Naive thymus-derived CD4-positive, alpha-beta T cell (primary cell): Measurements from ENCODE around the gene UMODL1. TPM values are rescaled to one million over a fixed set of nuclear protein-coding genes. Genes with fewer than 3 reads are reported as not detected.
"Not testable (repeated sequence)": the region's sequence is repeated elsewhere in the genome, so short reads cannot be mapped to it uniquely, and the experiment has no call there.

Experiments
- ATAC-seq: fragments of 150-1000 bp; cut with Tn5 transposase; 2 replicates; pipeline ENCODE4 v1.10.0; 2021; ENCODE audit warnings: mild to moderate bottlenecking, moderate library complexity
- CTCF ChIA-PET: fragments of 350-600 bp; sonication (Branson Sonifier 250); formaldehyde crosslinking; loops from one replicate; lab custom pipeline; 2021; ENCODE audit warnings: antibody characterized with exemption; lab: Charles Lee
- POLR2A ChIA-PET: fragments of 350-600 bp; sonication (Branson Sonifier 250); formaldehyde crosslinking; loops from one replicate; lab custom pipeline; 2021; ENCODE audit warnings: antibody characterized with exemption, inconsistent platforms; lab: Charles Lee
- DNase-seq, 9 donors: peaks; one replicate each; pipeline versions ENCODE4 v3.0.0 to v3.0.0-alpha.2; 2020 to 2022; ENCODE audit warnings: mixed read lengths in 1 of 9
- H3K27ac ChIP-seq: one replicate; pipeline ENCODE4 v1.7.0; 2013; ENCODE audit warnings: mild to moderate bottlenecking, low read depth, low read length, moderate library complexity
- H3K27me3 ChIP-seq, 2 donors: one replicate each; pipeline ENCODE4 v1.7.0; 2013; ENCODE audit warnings: low read length in 2 of 2, mild to moderate bottlenecking in 2 of 2, moderate library complexity in 2 of 2; ENCODE audit not compliant: control insufficient read depth in 2 of 2, insufficient read depth in 2 of 2
- H3K36me3 ChIP-seq, 3 experiments: 1 replicate in 2 of 3; 2 replicates in 1 of 3; pipeline ENCODE4 v1.7.0; 2013; ENCODE audit warnings: low read length in 3 of 3, mild to moderate bottlenecking in 3 of 3, moderate library complexity in 1 of 3; ENCODE audit not compliant: insufficient read depth in 3 of 3, control insufficient read depth in 2 of 3
- H3K4me1 ChIP-seq, 2 donors: one replicate each; pipeline ENCODE4 v1.7.0; 2013; ENCODE audit warnings: low read length in 2 of 2, mild to moderate bottlenecking in 2 of 2, moderate library complexity in 1 of 2; ENCODE audit not compliant: control insufficient read depth in 2 of 2, insufficient read depth in 2 of 2
- H3K4me3 ChIP-seq: 2 replicates; pipeline ENCODE4 v1.7.0; 2013; ENCODE audit warnings: mild to moderate bottlenecking, low read length
- H3K9me3 ChIP-seq, 3 experiments: 1 replicate in 2 of 3; 2 replicates in 1 of 3; pipeline ENCODE4 v1.7.0; 2013; ENCODE audit warnings: low read length in 3 of 3; ENCODE audit not compliant: control insufficient read depth in 2 of 3
- H3K27ac Mint-ChIP-seq, 9 donors: one replicate each; pipeline ENCODE4 v1.8.0; 2020 to 2022; ENCODE audit warnings: mixed read lengths in 9 of 9, mild to moderate bottlenecking in 8 of 9, moderate library complexity in 5 of 9, inconsistent platforms in 2 of 9
- H3K27me3 Mint-ChIP-seq, 5 donors: one replicate each; pipeline ENCODE4 v1.8.0; 2021 to 2022; ENCODE audit warnings: mixed read lengths in 5 of 5, mild to moderate bottlenecking in 1 of 5
- H3K36me3 Mint-ChIP-seq, 5 donors: one replicate each; pipeline ENCODE4 v1.8.0; 2020 to 2022; ENCODE audit warnings: mixed read lengths in 5 of 5, mild to moderate bottlenecking in 3 of 5, inconsistent platforms in 1 of 5
- H3K4me1 Mint-ChIP-seq, 7 donors: one replicate each; pipeline ENCODE4 v1.8.0; 2020 to 2022; ENCODE audit warnings: mixed read lengths in 7 of 7, mild to moderate bottlenecking in 3 of 7, inconsistent platforms in 1 of 7
- H3K4me3 Mint-ChIP-seq, 10 donors: one replicate each; pipeline ENCODE4 v1.8.0; 2020 to 2022; ENCODE audit warnings: mild to moderate bottlenecking in 10 of 10, mixed read lengths in 10 of 10, moderate library complexity in 6 of 10, inconsistent platforms in 2 of 10
- H3K9me3 Mint-ChIP-seq, 11 donors: one replicate each; pipeline ENCODE4 v1.8.0; 2020 to 2022; ENCODE audit warnings: mixed read lengths in 11 of 11, mild to moderate bottlenecking in 4 of 11, inconsistent platforms in 1 of 11, moderate library complexity in 1 of 11
- intact Hi-C, 2 donors: fragments of 100-400 bp; cut with micrococcal nuclease; formaldehyde crosslinking; loops; one replicate each; pipeline ENCODE4 v1.15.1; 2023
- polyA plus RNA-seq, 2 donors: library from polyadenylated mRNA; unstranded; fragments of 300-500 nt; fragmentation: Illumina TruSeq; gene quantifications; one replicate each; pipeline ENCODE4 v1.2.3, GENCODE V29; 2021
- total RNA-seq, 6 experiments: library from RNA in 5 of 6; stranded (reverse) in 5 of 6; gene quantifications; 1 replicate in 5 of 6; 2 replicates in 1 of 6; pipeline ENCODE4 v1.2.3 and lab custom pipeline; 2021 to 2026

UMODL1 gene
- total and polyA plus RNA-seq, 7 experiments from 2014 or later: 0.11 to 1.7 (median 0.66) TPM; not detected in 1

GRCh38 chr21:42116551-42116950 lies 45.4 kb downstream of the UMODL1 start:
- H3K4me3 ChIP-seq, H3K4me3 Mint-ChIP-seq, H3K27me3 ChIP-seq, H3K27ac ChIP-seq, DNase-seq, H3K27ac Mint-ChIP-seq, H3K36me3 ChIP-seq, H3K36me3 Mint-ChIP-seq, H3K9me3 ChIP-seq, ATAC-seq, H3K9me3 Mint-ChIP-seq, H3K4me1 ChIP-seq: not testable (repeated sequence)
- intact Hi-C loops: loop anchor here in 1 of 2 donors (2.0 to 5.0 kb wide), 2 partner anchors 506 to 834 kb away; no protein-coding TSS in a partner anchor
- ChIA-PET POLR2A (interaction anchor here (1.0 kb wide), 1 partner anchor 54 kb away, joined by 3 read pairs; no protein-coding TSS in a partner anchor), CTCF (interaction anchor here (0.6 to 6.5 kb wide), 6 partner anchors 9 to 833 kb away, joined by 3 to 58 read pairs (median 4); no protein-coding TSS in a partner anchor)
- H3K4me1 Mint-ChIP-seq: peaks cover 18 to 33% (median 25%) of the 10 kb centered on the region in 7 donors
- peaks cover 38 to 60% (median 49%) of the 10 kb centered on the region in 5 donors for H3K27me3 Mint-ChIP-seq

DNA sequence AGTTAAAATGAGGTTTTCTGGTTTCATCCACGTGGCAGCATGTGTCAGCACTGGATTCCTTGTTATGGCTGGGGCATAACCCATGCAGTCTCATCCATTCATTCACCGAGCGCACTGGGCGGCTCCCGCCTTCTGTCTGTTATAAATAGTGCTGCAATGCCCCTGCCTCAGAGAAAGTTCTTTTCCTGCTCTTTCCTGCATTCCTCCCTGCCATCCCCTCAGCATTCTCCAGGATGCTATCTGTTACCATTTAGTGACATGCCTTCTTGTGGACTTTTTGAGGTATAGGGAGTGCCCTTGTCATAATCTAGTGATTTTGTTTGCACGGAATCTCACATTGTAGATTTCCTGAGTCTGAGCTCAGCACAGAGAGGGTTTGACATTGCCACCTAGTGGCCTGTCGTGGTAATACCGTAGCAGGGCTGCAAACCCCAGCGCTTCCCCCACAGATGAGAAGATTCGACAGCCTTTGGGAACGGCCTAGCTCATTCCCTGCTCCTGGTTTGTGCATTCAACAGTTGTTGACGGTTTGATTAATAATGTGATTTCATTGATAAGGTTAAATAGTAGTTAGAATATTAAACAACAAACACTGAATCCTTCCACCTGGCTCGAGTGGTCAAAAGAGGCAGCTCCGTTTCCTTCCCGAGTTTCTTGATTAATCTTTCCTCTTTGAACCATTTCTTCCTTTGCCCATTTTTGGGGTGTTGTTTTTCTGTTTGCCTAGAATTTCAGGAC lies 46.3 kb downstream of the UMODL1 start:
- no peaks in the 10 kb centered on the region for H3K9me3 ChIP-seq
- Mint-ChIP-seq H3K36me3 (no peaks in the 10 kb centered on the region), H3K9me3 (no peaks in the 10 kb centered on the region), H3K4me1 (peaks cover 18 to 33% (median 25%) of the 10 kb centered on the region in 7 donors), H3K27ac (peak overlapping the region in 3 of 9 donors; percentile 6 to 65 (median 52)), H3K27me3 (peaks cover 44 to 68% (median 53%) of the 10 kb centered on the region in 5 donors), H3K4me3 (peak overlapping the region in 7 of 10 donors; percentile 31 to 82 (median 57))
- ChIA-PET POLR2A (interaction anchor here (0.8 to 1.7 kb wide), 5 partner anchors 10 to 222 kb away, joined by 3 to 6 read pairs (median 4); partner anchors contain the start of gene ZBTB21), CTCF (interaction anchor here (0.6 to 6.5 kb wide), 20 partner anchors 9 to 834 kb away, joined by 3 to 58 read pairs (median 3); partner anchors contain the start of genes PRDM15 and ZBTB21)
- no peak overlapping the region for H3K4me3 ChIP-seq
- ATAC-seq (peak; percentile 91), DNase-seq (peak; percentile 48 to 82 (median 70))
- H3K36me3 ChIP-seq: no peaks in the 10 kb centered on the region
- H3K27me3 ChIP-seq: peaks cover 0 to 5% of the 10 kb centered on the region in 2 donors
- no peak overlapping the region for H3K27ac ChIP-seq
- intact Hi-C loops: loop anchor here (1.0 to 5.0 kb wide), 5 partner anchors 108 to 835 kb away; no protein-coding TSS in a partner anchor
- H3K4me1 ChIP-seq: peaks cover 0 to 5% of the 10 kb centered on the region in 2 donors

DNA sequence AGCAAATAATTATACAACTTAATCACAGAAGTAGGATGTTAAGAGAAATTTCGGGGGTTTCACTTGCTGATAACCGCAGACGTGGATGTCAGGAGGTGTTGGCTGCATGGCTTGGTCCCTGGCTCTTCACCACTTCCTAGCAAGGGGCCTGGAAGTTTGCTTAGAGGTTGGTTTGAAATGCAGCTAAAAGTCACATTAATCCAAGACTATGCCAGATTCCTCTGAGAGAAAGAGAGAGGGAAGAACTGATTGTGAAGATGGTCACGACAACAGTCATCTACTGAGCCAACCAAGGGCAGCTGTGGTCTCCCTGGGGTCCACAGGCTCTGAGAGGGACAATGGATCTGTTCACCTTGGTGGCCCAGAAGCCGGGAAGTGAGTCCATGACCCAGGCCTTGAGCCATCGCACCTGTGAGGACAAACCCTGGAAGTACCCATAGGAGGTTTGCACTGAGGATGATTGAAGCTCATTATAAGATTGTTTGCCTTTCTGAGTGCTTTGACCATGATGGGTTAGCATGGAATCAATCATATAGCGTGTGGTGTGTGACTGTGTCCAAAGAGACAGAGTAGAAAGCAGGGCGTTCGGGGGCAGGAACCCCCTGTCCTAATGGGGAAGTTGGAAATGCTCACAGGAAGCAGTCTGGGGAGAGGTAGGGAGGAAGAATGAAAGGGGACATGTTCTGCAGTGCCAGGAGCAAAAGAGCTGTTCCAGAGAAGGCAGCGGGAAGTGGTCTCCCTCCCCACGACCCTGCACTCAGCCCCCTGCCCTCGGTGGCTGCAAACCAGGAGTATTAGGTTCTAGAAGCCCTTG lies 47.1 kb downstream of the UMODL1 start:
- Histone ChIP-seq H3K4me3 (no peak overlapping the region), H3K4me1 (peaks cover 0 to 5% of the 10 kb centered on the region in 2 donors), H3K27ac (no peak overlapping the region), H3K27me3 (peaks cover 0 to 5% of the 10 kb centered on the region in 2 donors), H3K9me3 (no peaks in the 10 kb centered on the region), H3K36me3 (no peaks in the 10 kb centered on the region)
- ChIA-PET POLR2A (interaction anchor here (0.8 to 1.7 kb wide), 4 partner anchors 11 to 223 kb away, joined by 4 to 6 read pairs (median 5); partner anchors contain the start of gene ZBTB21), CTCF (interaction anchor here (0.6 to 6.5 kb wide), 18 partner anchors 10 to 571 kb away, joined by 3 to 58 read pairs (median 3); partner anchors contain the start of genes PRDM15 and ZBTB21)
- ATAC-seq: no peak
- Mint-ChIP-seq H3K4me1 (peaks cover 21 to 34% (median 25%) of the 10 kb centered on the region in 7 donors), H3K4me3 (peak overlapping the region in 2 of 10 donors; percentile 2 to 24), H3K36me3 (peaks cover 0 to under 1% (median 0%) of the 10 kb centered on the region in 5 donors), H3K9me3 (no peaks in the 10 kb centered on the region), H3K27me3 (peaks cover 45 to 73% (median 53%) of the 10 kb centered on the region in 5 donors), H3K27ac (no peak overlapping the region)
- DNase-seq: no peak
- intact Hi-C loops: loop anchor here (1.0 to 5.0 kb wide), 5 partner anchors 109 to 836 kb away; no protein-coding TSS in a partner anchor

DNA sequence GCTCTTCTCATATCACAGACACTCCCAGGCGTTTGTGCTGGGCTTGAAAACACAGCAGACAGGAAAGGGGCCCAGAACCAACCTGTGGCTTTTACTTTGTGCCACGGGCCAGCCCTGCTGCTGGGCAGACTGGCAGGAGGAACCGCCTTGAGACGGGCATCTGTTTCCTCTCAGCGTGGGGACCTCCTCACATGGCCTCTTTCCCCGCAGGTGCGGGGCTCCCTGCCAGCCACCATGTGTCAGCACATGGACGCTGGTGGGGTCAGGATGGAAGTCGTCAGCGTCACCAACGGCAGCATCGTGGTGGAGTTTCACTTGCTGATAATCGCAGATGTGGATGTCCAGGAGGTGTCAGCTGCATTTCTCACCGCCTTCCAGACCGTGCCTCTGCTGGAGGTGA lies 47.8 kb downstream of the UMODL1 start:
- Mint-ChIP-seq H3K4me3 (peak overlapping the region in 1 of 10 donors; percentile 6), H3K9me3 (no peaks in the 10 kb centered on the region), H3K27ac (no peak overlapping the region), H3K36me3 (peaks cover 0 to 5% (median 0%) of the 10 kb centered on the region in 5 donors), H3K4me1 (peaks cover 25 to 39% (median 31%) of the 10 kb centered on the region in 7 donors), H3K27me3 (peaks cover 50 to 73% (median 58%) of the 10 kb centered on the region in 5 donors)
- peak; percentile 16 for ATAC-seq
- DNase-seq: no peak
- Histone ChIP-seq H3K27ac (no peak overlapping the region), H3K9me3 (no peaks in the 10 kb centered on the region), H3K27me3 (peaks cover 0 to 5% of the 10 kb centered on the region in 2 donors), H3K4me3 (no peak overlapping the region), H3K4me1 (peaks cover 0 to 5% of the 10 kb centered on the region in 2 donors), H3K36me3 (no peaks in the 10 kb centered on the region)
- intact Hi-C loops: loop anchor here in 1 of 2 donors (5.0 kb wide), 1 partner anchor 837 kb away; no protein-coding TSS in a partner anchor
- POLR2A ChIA-PET: interaction anchor here (1.7 kb wide), 1 partner anchor 11 kb away, joined by 6 read pairs; no protein-coding TSS in a partner anchor
- CTCF ChIA-PET: interaction anchor here (1.6 to 6.5 kb wide), 3 partner anchors 11 to 302 kb away, joined by 6 to 58 read pairs (median 28); no protein-coding TSS in a partner anchor

- no peak overlapping the region for H3K27ac ChIP-seq
- ATAC-seq (no peak), DNase-seq (no peak)
- CTCF ChIA-PET: interaction anchor here (1.0 to 1.3 kb wide), 2 partner anchors 12 to 304 kb away, joined by 3 read pairs; no protein-coding TSS in a partner anchor
- Mint-ChIP-seq H3K27me3 (peaks cover 50 to 68% (median 57%) of the 10 kb centered on the region in 5 donors), H3K27ac (no peak overlapping the region), H3K36me3 (peaks cover 0 to 5% (median 0%) of the 10 kb centered on the region in 5 donors), H3K9me3 (no peaks in the 10 kb centered on the region), H3K4me1 (peaks cover 26 to 39% (median 31%) of the 10 kb centered on the region in 7 donors), H3K4me3 (no peak overlapping the region)
- H3K4me1 ChIP-seq: peaks cover 0 to 5% of the 10 kb centered on the region in 2 donors
- no peaks in the 10 kb centered on the region for H3K9me3 ChIP-seq
- peaks cover 0 to 5% of the 10 kb centered on the region in 2 donors for H3K27me3 ChIP-seq
- no peak overlapping the region for H3K4me3 ChIP-seq
- intact Hi-C loops: no loop called here
- no peaks in the 10 kb centered on the region for H3K36me3 ChIP-seq
- POLR2A ChIA-PET: no interaction called here
Measured at GRCh38 chr21:42120101-42120902, 49.2 kb downstream of the UMODL1 start.
